A673 (cell line): ENCODE results near the gene HK3.

Experiments
- EZH2 ChIP-seq: fragments of 200-600 bp; sonication (generic); IDR thresholded peaks from 2 replicates; pipeline ENCODE4 v1.6.1; 2017; ENCODE audit warnings: borderline replicate concordance, low read depth, mild to moderate bottlenecking, mixed read lengths, antibody characterized with exemption, low read length; ENCODE audit not compliant: poor library complexity, severe bottlenecking
- TF ChIP-seq, protein P1 (sequence below): fragments of 300-800, 200-600 bp; sonication (generic); conservative IDR thresholded peaks from 2 replicates; pipeline ENCODE4 v1.5.1; 2017; ENCODE audit warnings: low read depth, mild to moderate bottlenecking, antibody characterized with exemption, low read length, moderate library complexity, mixed read lengths

DNA sequence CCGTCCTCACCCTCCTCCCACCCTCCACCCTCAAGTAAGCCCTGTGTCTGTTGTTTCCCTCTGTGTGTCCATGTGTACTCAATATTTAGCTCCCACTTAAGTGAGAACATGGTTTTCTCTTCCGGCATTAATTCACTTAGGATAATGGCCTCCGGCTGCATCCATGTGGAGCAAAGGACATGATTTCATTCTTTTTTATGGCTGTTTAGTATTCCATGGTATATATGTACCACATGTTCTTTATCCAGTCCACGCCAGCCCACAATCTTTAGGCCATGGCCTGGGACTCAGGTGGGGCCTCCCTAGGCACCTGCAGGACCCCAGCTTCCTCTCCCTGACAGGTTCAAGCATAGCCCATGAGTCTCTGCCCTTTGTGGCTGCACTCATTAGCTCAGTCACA, 65.9 kb downstream of the HK3 start:
- TF ChIP-seq, protein P1, sequence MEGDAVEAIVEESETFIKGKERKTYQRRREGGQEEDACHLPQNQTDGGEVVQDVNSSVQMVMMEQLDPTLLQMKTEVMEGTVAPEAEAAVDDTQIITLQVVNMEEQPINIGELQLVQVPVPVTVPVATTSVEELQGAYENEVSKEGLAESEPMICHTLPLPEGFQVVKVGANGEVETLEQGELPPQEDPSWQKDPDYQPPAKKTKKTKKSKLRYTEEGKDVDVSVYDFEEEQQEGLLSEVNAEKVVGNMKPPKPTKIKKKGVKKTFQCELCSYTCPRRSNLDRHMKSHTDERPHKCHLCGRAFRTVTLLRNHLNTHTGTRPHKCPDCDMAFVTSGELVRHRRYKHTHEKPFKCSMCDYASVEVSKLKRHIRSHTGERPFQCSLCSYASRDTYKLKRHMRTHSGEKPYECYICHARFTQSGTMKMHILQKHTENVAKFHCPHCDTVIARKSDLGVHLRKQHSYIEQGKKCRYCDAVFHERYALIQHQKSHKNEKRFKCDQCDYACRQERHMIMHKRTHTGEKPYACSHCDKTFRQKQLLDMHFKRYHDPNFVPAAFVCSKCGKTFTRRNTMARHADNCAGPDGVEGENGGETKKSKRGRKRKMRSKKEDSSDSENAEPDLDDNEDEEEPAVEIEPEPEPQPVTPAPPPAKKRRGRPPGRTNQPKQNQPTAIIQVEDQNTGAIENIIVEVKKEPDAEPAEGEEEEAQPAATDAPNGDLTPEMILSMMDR, result no peak
- no peak for TF ChIP-seq EZH2
